Neuronal stem cell (in vitro differentiated cells): ENCODE data around the gene SOX13.

Experiments
- DNase-seq: peaks from one replicate; pipeline ENCODE4 v3.0.0-alpha.2; 2013; ENCODE audit warnings: low spot score
- H2AFZ ChIP-seq: one replicate; pipeline ENCODE4 v1.6.1; 2013; ENCODE audit warnings: mild to moderate bottlenecking, low read length, inconsistent platforms
- H2AK5ac ChIP-seq: 2 replicates; pipeline ENCODE4 v1.6.1; 2013; ENCODE audit warnings: low read depth, mild to moderate bottlenecking, inconsistent platforms, low read length, moderate library complexity, mixed read lengths
- H2BK120ac ChIP-seq: 2 replicates; pipeline ENCODE4 v1.6.1; 2013; ENCODE audit warnings: low read depth, mild to moderate bottlenecking, inconsistent platforms, low read length, moderate library complexity, mixed read lengths
- H2BK12ac ChIP-seq: one replicate; pipeline ENCODE4 v1.6.1; 2013; ENCODE audit warnings: low read length, inconsistent platforms
- H2BK15ac ChIP-seq: 2 replicates; pipeline ENCODE4 v1.6.1; 2013; ENCODE audit warnings: mild to moderate bottlenecking, low read length, inconsistent platforms, mixed read lengths
- H2BK5ac ChIP-seq: one replicate; pipeline ENCODE4 v1.6.1; 2013; ENCODE audit warnings: inconsistent platforms, mild to moderate bottlenecking, low read length, moderate library complexity
- H3K14ac ChIP-seq: one replicate; pipeline ENCODE4 v1.6.1; 2013; ENCODE audit warnings: low read length, inconsistent platforms
- H3K18ac ChIP-seq: 2 replicates; pipeline ENCODE4 v1.6.1; 2013; ENCODE audit warnings: low read length, inconsistent platforms
- H3K23ac ChIP-seq: 2 replicates; pipeline ENCODE4 v1.6.1; 2013; ENCODE audit warnings: low read depth, mild to moderate bottlenecking, mixed read lengths, low read length, inconsistent platforms; ENCODE audit not compliant: poor library complexity
- H3K27ac ChIP-seq: replicated peaks from 3 replicates; pipeline ENCODE4 v1.5.1; 2013; ENCODE audit warnings: low read length, inconsistent platforms
- H3K27me3 ChIP-seq, 3 experiments: 2 replicates each; pipeline ENCODE4 v1.6.1; 2013; ENCODE audit warnings: low read length in 3 of 3, mild to moderate bottlenecking in 2 of 3, inconsistent platforms in 1 of 3, low read depth in 1 of 3, mixed read lengths in 1 of 3, moderate library complexity in 1 of 3; ENCODE audit not compliant: control insufficient read depth in 3 of 3, insufficient read depth in 3 of 3
- H3K36me3 ChIP-seq, 2 donors: replicated peaks in 1 of 2; 2 replicates each; pipeline ENCODE4 v1.6.1; 2013; ENCODE audit warnings: low read length in 2 of 2; ENCODE audit not compliant: control insufficient read depth in 2 of 2, insufficient read depth in 2 of 2
- H3K4ac ChIP-seq: 2 replicates; pipeline ENCODE4 v1.6.1; 2013; ENCODE audit warnings: inconsistent platforms, mild to moderate bottlenecking, low read length, moderate library complexity
- H3K4me1 ChIP-seq, 2 donors: 1 replicate in 1 of 2; 2 replicates in 1 of 2; pipeline ENCODE4 v1.6.1; 2013; ENCODE audit warnings: low read length in 2 of 2, low read depth in 1 of 2; ENCODE audit not compliant: control insufficient read depth in 2 of 2, insufficient read depth in 1 of 2
- H3K4me2 ChIP-seq: one replicate; pipeline ENCODE4 v1.6.1; 2013; ENCODE audit warnings: mild to moderate bottlenecking, low read length, inconsistent platforms; ENCODE audit not compliant: insufficient read depth, poor library complexity, severe bottlenecking
- H3K4me3 ChIP-seq, 2 donors: 2 replicates each; pipeline ENCODE4 v1.5.1; 2013; ENCODE audit warnings: low read length in 2 of 2, mild to moderate bottlenecking in 2 of 2, inconsistent platforms in 1 of 2, moderate library complexity in 1 of 2
- H3K79me1 ChIP-seq: one replicate; pipeline ENCODE4 v1.6.1; 2013; ENCODE audit warnings: low read depth, mild to moderate bottlenecking, inconsistent platforms, low read length, moderate library complexity
- H3K9ac ChIP-seq: one replicate; pipeline ENCODE4 v1.6.1; 2013; ENCODE audit warnings: mild to moderate bottlenecking, low read depth, low read length, inconsistent platforms; ENCODE audit not compliant: poor library complexity
- H3K9me3 ChIP-seq, 2 donors: replicated peaks in 1 of 2; 2 replicates each; pipeline versions ENCODE3 to v1.6.1; 2013; ENCODE audit warnings: low read length in 2 of 2, mild to moderate bottlenecking in 2 of 2, inconsistent platforms in 1 of 2, low read depth in 1 of 2, mixed read lengths in 1 of 2, moderate library complexity in 1 of 2; ENCODE audit not compliant: control insufficient read depth in 2 of 2, insufficient read depth in 1 of 2
- H4K8ac ChIP-seq: one replicate; pipeline ENCODE4 v1.6.1; 2013; ENCODE audit warnings: low read depth, mild to moderate bottlenecking, inconsistent platforms, low read length, moderate library complexity
- H4K91ac ChIP-seq: one replicate; pipeline ENCODE4 v1.6.1; 2013; ENCODE audit warnings: low read length, low read depth, mild to moderate bottlenecking, inconsistent platforms; ENCODE audit not compliant: poor library complexity
- WGBS, 2 donors: extraction: QIAGEN DNeasy Blood & Tissue Kit; methylation state at CpG; one replicate each; pipeline ENCODE4 v1.1.7; 2013; ENCODE audit warnings: missing lambda C conversion rate in 2 of 2, mixed read lengths in 1 of 2; ENCODE audit not compliant: insufficient read length in 2 of 2, insufficient replicate concordance in 1 of 2; ENCODE audit errors: extremely low coverage in 2 of 2; 5-methylcytosine and 5-hydroxymethylcytosine counted together

Gene SOX13

GRCh38 chr1:204074274-204075138 is 1.6 kb downstream of the SOX13 start:
- DNase-seq = peak; percentile 54
- Histone ChIP-seq H3K27ac (no peak overlapping the region), H2BK5ac (peak overlapping the region; percentile 94), H4K91ac (no peak overlapping the region), H3K23ac (peak overlapping the region; percentile 97), H2AK5ac (peak overlapping the region; percentile 89), H3K9ac (peak overlapping the region; percentile 99), H2BK12ac (peak overlapping the region; percentile 82), H3K4me2 (peak overlapping the region; percentile 98), H2BK120ac (peak overlapping the region; percentile 53), H4K8ac (no peak overlapping the region), H3K18ac (peak overlapping the region; percentile 100), H3K14ac (peak overlapping the region; percentile 86), H2AFZ (peak overlapping the region; percentile 94), H3K27me3 (peaks cover 0 to 8% (median 0%) of the 10 kb centered on the region in 3 experiments), H3K36me3 (peaks cover 0 to 10% of the 10 kb centered on the region in 2 donors), H3K9me3 (no peaks in the 10 kb centered on the region), H2BK15ac (peak overlapping the region; percentile 95), H3K4me3 (peak overlapping the region; percentile 97 to 99), H3K4me1 (peaks cover 10 to 35% of the 10 kb centered on the region in 2 donors), H3K4ac (peak overlapping the region; percentile 81), H3K79me1 (peaks cover 19% of the 10 kb centered on the region)
- no CpG with 5 or more reads among the region's 65 CpGs for WGBS, 2 donors

GRCh38 chr1:204075139-204075521 is 2.2 kb downstream of the SOX13 start:
- peak overlapping the region; percentile 76 for H3K23ac ChIP-seq
- peaks cover 0 to 8% (median 0%) of the 10 kb centered on the region in 3 experiments for H3K27me3 ChIP-seq
- no CpG with 5 or more reads among the region's 31 CpGs for WGBS, 2 donors
- H2AFZ ChIP-seq = peak overlapping the region; percentile 94
- no peak overlapping the region for H4K8ac ChIP-seq
- H2BK120ac ChIP-seq = peak overlapping the region; percentile 53
- H4K91ac ChIP-seq = no peak overlapping the region
- H3K9ac ChIP-seq = peak overlapping the region; percentile 86
- DNase-seq = no peak
- peak overlapping the region; percentile 94 for H2BK5ac ChIP-seq
- peak overlapping the region; percentile 97 to 99 for H3K4me3 ChIP-seq
- H3K27ac ChIP-seq = no peak overlapping the region
- H3K18ac ChIP-seq = peak overlapping the region; percentile 100
- H3K4ac ChIP-seq = no peak overlapping the region
- peaks cover 0 to 12% of the 10 kb centered on the region in 2 donors for H3K36me3 ChIP-seq
- H2BK15ac ChIP-seq = peak overlapping the region; percentile 95
- H2BK12ac ChIP-seq = peak overlapping the region; percentile 82
- peak overlapping the region; percentile 72 for H3K14ac ChIP-seq
- peaks cover 16 to 41% of the 10 kb centered on the region in 2 donors for H3K4me1 ChIP-seq
- peak overlapping the region; percentile 98 for H3K4me2 ChIP-seq
- peak overlapping the region; percentile 89 for H2AK5ac ChIP-seq
- no peaks in the 10 kb centered on the region for H3K9me3 ChIP-seq
- peaks cover 19% of the 10 kb centered on the region for H3K79me1 ChIP-seq

- Histone ChIP-seq H4K8ac (no peak overlapping the region), H4K91ac (no peak overlapping the region), H3K18ac (no peak overlapping the region), H3K4me3 (peak overlapping the region in 1 of 2 donors; percentile 99), H3K9me3 (no peaks in the 10 kb centered on the region), H3K36me3 (peaks cover 0 to 12% of the 10 kb centered on the region in 2 donors), H3K14ac (no peak overlapping the region), H3K27me3 (peaks cover 0 to 8% (median 0%) of the 10 kb centered on the region in 3 experiments), H3K23ac (peak overlapping the region; percentile 27), H3K4me2 (no peak overlapping the region), H3K9ac (no peak overlapping the region), H2AK5ac (no peak overlapping the region), H3K4me1 (peaks cover 20 to 48% of the 10 kb centered on the region in 2 donors), H2BK5ac (no peak overlapping the region), H3K4ac (no peak overlapping the region), H3K79me1 (peaks cover 19% of the 10 kb centered on the region), H2BK120ac (no peak overlapping the region), H2BK12ac (no peak overlapping the region), H2AFZ (no peak overlapping the region), H3K27ac (no peak overlapping the region), H2BK15ac (no peak overlapping the region)
- no CpG with 5 or more reads among the region's 4 CpGs for WGBS, 2 donors
- no peak for DNase-seq
These were observed 3.3 kb downstream of the SOX13 start for GRCh38 chr1:204075890-204076846.
